Prostate gland (tissue), 2 donors: ENCODE results near the gene PLA2G4F. TPM values are rescaled to one million over a fixed set of nuclear protein-coding genes. Genes with fewer than 3 reads are reported as not detected.
A peak's percentile ranks its signal among the peaks of the same experiment; 100 is the strongest.

ENCODE experiments used
- DNase-seq: peaks from one replicate; pipeline ENCODE4 v3.0.0-alpha.2; 2019; ENCODE audit warnings: low spot score
- H3K27ac ChIP-seq, 2 donors: fragments of 200-600 bp; sonication (generic); 2 replicates each; pipeline ENCODE4 v1.5.1; 2017 to 2019
- H3K27me3 ChIP-seq: fragments of 200-600 bp; sonication (generic); replicated peaks from 2 replicates; pipeline ENCODE4 v1.5.1; 2019; ENCODE audit not compliant: insufficient read depth
- H3K36me3 ChIP-seq, 2 donors: fragments of 200-600 bp; sonication (generic); 1 replicate in 1 of 2; 2 replicates in 1 of 2; pipeline versions ENCODE4 v1.5.1 to v1.8.1; 2017 to 2019
- H3K4me1 ChIP-seq: fragments of 200-600 bp; sonication (generic); replicated peaks from 2 replicates; pipeline ENCODE4 v1.5.1; 2019
- H3K4me3 ChIP-seq, 2 donors: fragments of 200-600 bp; sonication (generic); 2 replicates each; pipeline ENCODE4 v1.5.1; 2017 to 2019
- H3K9me3 ChIP-seq: fragments of 200-600 bp; sonication (generic); 2 replicates; pipeline ENCODE4 v1.5.1; 2017
- CTCF ChIP-seq, 4 experiments: fragments of 200-600 bp in 2 of 4; fragments of 450-650 bp in 2 of 4; sonication (generic) in 2 of 4; IDR thresholded peaks; 1 replicate in 3 of 4; 2 replicates in 1 of 4; pipeline ENCODE4 v1.5.1; 2016 to 2019; ENCODE audit warnings: antibody characterized with exemption in 4 of 4, mild to moderate bottlenecking in 2 of 4, moderate library complexity in 2 of 4
- POLR2A ChIP-seq: fragments of 450-650 bp; IDR thresholded peaks from one replicate; pipeline ENCODE4 v1.6.1; 2016; ENCODE audit warnings: antibody characterized with exemption, mild to moderate bottlenecking
- POLR2AphosphoS5 ChIP-seq: sonication (generic); formaldehyde crosslinking; IDR thresholded peaks from one replicate; pipeline ENCODE4 v1.6.1; 2017; ENCODE audit warnings: antibody characterized with exemption
- WGBS: methylation state at CpG from one replicate; pipeline ENCODE4 v1.1.5; 2018; 5-methylcytosine and 5-hydroxymethylcytosine counted together
- intact Hi-C: fragments of 100-400 bp; cut with DNase I; formaldehyde crosslinking; loops from one replicate; pipeline ENCODE4 v1.14.2; 2022
- total RNA-seq, 2 donors: library from RNA; depleted of rRNA; stranded (reverse); fragments of >200 nt; gene quantifications; one replicate each; pipeline ENCODE4 v1.1.0, GENCODE V29; 2016

The PLA2G4F gene
- total RNA-seq, result 10 to 100 TPM; 16.0 to 36.9 TPM

GRCh38 chr15:42156243-42156922, at the start of gene PLA2G4F:
Gene PLA2G4F (minus strand): TSS chr15:42156636. CDS start chr15:42156549, 87 bp downstream.
- peaks cover 2 to 8% of the 10 kb centered on the region in 2 donors for H3K36me3 ChIP-seq
- peak within 1 kb of the TSS; percentile 66 to 69 for H3K27ac ChIP-seq
- peak within 1 kb of the TSS; percentile 19 to 39 for H3K4me3 ChIP-seq
- DNase-seq, result peak; percentile 81
- intact Hi-C loops, result no loop called here
- H3K27me3 ChIP-seq, result no peaks in the 10 kb centered on the region
- H3K9me3 ChIP-seq, result no peaks in the 10 kb centered on the region
- peaks cover 24% of the 10 kb centered on the region for H3K4me1 ChIP-seq
- peak; percentile 61 for TF ChIP-seq POLR2AphosphoS5
- peak in 2 of 4 experiments; percentile 10 to 20 for TF ChIP-seq CTCF (IDR thresholded peaks at IDR 0.05)
- TF ChIP-seq POLR2A, result peak; percentile 76
- WGBS, result 31% methylated on average over 8 of the region's 8 CpGs

GRCh38 chr15:42203891-42204290, 47.5 kb upstream of the PLA2G4F start:
- Histone ChIP-seq H3K9me3 (no peaks in the 10 kb centered on the region), H3K27me3 (no peaks in the 10 kb centered on the region), H3K4me3 (no peak overlapping the region), H3K36me3 (peaks cover 0 to 3% of the 10 kb centered on the region in 2 donors), H3K4me1 (no peaks in the 10 kb centered on the region), H3K27ac (no peak overlapping the region)
- TF ChIP-seq POLR2A (no peak), CTCF (IDR thresholded peaks at IDR 0.05) (no peak), POLR2AphosphoS5 (no peak)
- DNase-seq, result no peak
- intact Hi-C loops, result no loop called here
- WGBS, result 87% methylated on average over 3 of the region's 3 CpGs

GRCh38 chr15:42202653-42203052, 46.2 kb upstream of the PLA2G4F start:
- 37% methylated on average over 2 of the region's 2 CpGs for WGBS

GRCh38 chr15:42201801-42202200, 45.4 kb upstream of the PLA2G4F start:
- intact Hi-C loops, result no loop called here
- Histone ChIP-seq H3K36me3 (peaks cover 0 to 3% of the 10 kb centered on the region in 2 donors), H3K27ac (no peak overlapping the region), H3K4me3 (no peak overlapping the region), H3K27me3 (no peaks in the 10 kb centered on the region), H3K4me1 (no peaks in the 10 kb centered on the region), H3K9me3 (no peaks in the 10 kb centered on the region)
- DNase-seq, result no peak
- 97% methylated on average over 1 of the region's 1 CpG for WGBS
- TF ChIP-seq POLR2A (no peak), POLR2AphosphoS5 (no peak), CTCF (IDR thresholded peaks at IDR 0.05) (no peak)

More at GRCh38 chr15:42202653-42203052, 46.2 kb upstream of the PLA2G4F start:
- Histone ChIP-seq H3K27me3 (no peaks in the 10 kb centered on the region), H3K4me1 (no peaks in the 10 kb centered on the region), H3K9me3 (no peaks in the 10 kb centered on the region), H3K4me3 (no peak overlapping the region), H3K36me3 (peaks cover 0 to 3% of the 10 kb centered on the region in 2 donors), H3K27ac (no peak overlapping the region)
- intact Hi-C loops, result no loop called here
- no peak for DNase-seq
- TF ChIP-seq POLR2A (no peak), CTCF (IDR thresholded peaks at IDR 0.05) (no peak), POLR2AphosphoS5 (no peak)

GRCh38 chr15:42199126-42199525, 42.7 kb upstream of the PLA2G4F start:
- Histone ChIP-seq H3K27me3 (no peaks in the 10 kb centered on the region), H3K9me3 (no peaks in the 10 kb centered on the region), H3K4me1 (no peaks in the 10 kb centered on the region), H3K36me3 (peaks cover 0 to 3% of the 10 kb centered on the region in 2 donors), H3K27ac (no peak overlapping the region), H3K4me3 (no peak overlapping the region)
- no peak for TF ChIP-seq CTCF (IDR thresholded peaks at IDR 0.05)
- no peak for TF ChIP-seq POLR2AphosphoS5
- no peak for TF ChIP-seq POLR2A
- WGBS, result 80% methylated on average over 5 of the region's 5 CpGs
- no peak for DNase-seq
- intact Hi-C loops, result no loop called here
